ENCODE results near the gene NLRP3. TPM values are rescaled to one million over a fixed set of nuclear protein-coding genes. Genes with fewer than 3 reads are reported as not detected.

The NLRP3 gene
- total and polyA plus RNA-seq, 2 experiments from 2014 or later: 0.28 to 0.76 TPM

GRCh38 chr1:247456914-247457639 is 41.1 kb downstream of the NLRP3 start:
- Histone ChIP-seq H4K20me1 (ENCODE audit: insufficient read depth) (no peaks in the 10 kb centered on the region), H3K4me3 (no peak overlapping the region), H3K36me3 (ENCODE audit: low read depth) (no peaks in the 10 kb centered on the region), H3F3A (ENCODE audit: insufficient read depth) (no peaks in the 10 kb centered on the region), H3K4me1 (ENCODE audit: insufficient read depth) (no peaks in the 10 kb centered on the region), H3K4me2 (ENCODE audit: unreplicated experiment) (no peak overlapping the region), H3K9me2 (ENCODE audit: insufficient read depth) (no peaks in the 10 kb centered on the region), H3K27me3 (replicated peaks; ENCODE audit: insufficient read depth) (no peaks in the 10 kb centered on the region), H3K79me2 (ENCODE audit: insufficient read depth) (no peaks in the 10 kb centered on the region), H3K9ac (no peak overlapping the region), H3K9me3 (ENCODE audit: low read depth) (no peaks in the 10 kb centered on the region), H2AFZ (no peak overlapping the region), H3K27ac (no peak overlapping the region)
- no peak for DNase-seq
- in situ Hi-C loops (cut with MboI): no loop called here
- TF ChIP-seq EZH2phosphoT487 (IDR thresholded peaks at IDR 0.05; ENCODE audit: insufficient read depth, low read depth): no peak
- WGBS, 2 experiments (ENCODE audit: low coverage in 1 of 2, low lambda C conversion rate in 2 of 2, missing lambda C conversion rate in 2 of 2): 28 to 32% methylated on average over 16 of the region's 16 CpGs

GRCh38 chr1:247459507-247459906 is 43.5 kb downstream of the NLRP3 start:
- Histone ChIP-seq H3K4me2 (ENCODE audit: unreplicated experiment) (no peak overlapping the region), H3F3A (ENCODE audit: insufficient read depth) (no peaks in the 10 kb centered on the region), H3K4me1 (ENCODE audit: insufficient read depth) (no peaks in the 10 kb centered on the region), H3K36me3 (ENCODE audit: low read depth) (no peaks in the 10 kb centered on the region), H3K9me3 (ENCODE audit: low read depth) (no peaks in the 10 kb centered on the region), H3K4me3 (no peak overlapping the region), H4K20me1 (ENCODE audit: insufficient read depth) (no peaks in the 10 kb centered on the region), H3K9me2 (ENCODE audit: insufficient read depth) (no peaks in the 10 kb centered on the region), H3K27me3 (replicated peaks; ENCODE audit: insufficient read depth) (no peaks in the 10 kb centered on the region), H3K27ac (no peak overlapping the region), H3K79me2 (ENCODE audit: insufficient read depth) (no peaks in the 10 kb centered on the region), H2AFZ (no peak overlapping the region), H3K9ac (no peak overlapping the region)
- in situ Hi-C loops (cut with MboI): no loop called here
- no peak for DNase-seq
- WGBS, 2 experiments (ENCODE audit: low coverage in 1 of 2, low lambda C conversion rate in 2 of 2, missing lambda C conversion rate in 2 of 2): 37 to 38% methylated on average over 6 to 7 of the region's 7 CpGs
- TF ChIP-seq EZH2 (IDR thresholded peaks at IDR 0.05; ENCODE audit: insufficient read depth, poor library complexity, severe bottlenecking) (no peak), EZH2phosphoT487 (IDR thresholded peaks at IDR 0.05; ENCODE audit: insufficient read depth, low read depth) (no peak)

DNA sequence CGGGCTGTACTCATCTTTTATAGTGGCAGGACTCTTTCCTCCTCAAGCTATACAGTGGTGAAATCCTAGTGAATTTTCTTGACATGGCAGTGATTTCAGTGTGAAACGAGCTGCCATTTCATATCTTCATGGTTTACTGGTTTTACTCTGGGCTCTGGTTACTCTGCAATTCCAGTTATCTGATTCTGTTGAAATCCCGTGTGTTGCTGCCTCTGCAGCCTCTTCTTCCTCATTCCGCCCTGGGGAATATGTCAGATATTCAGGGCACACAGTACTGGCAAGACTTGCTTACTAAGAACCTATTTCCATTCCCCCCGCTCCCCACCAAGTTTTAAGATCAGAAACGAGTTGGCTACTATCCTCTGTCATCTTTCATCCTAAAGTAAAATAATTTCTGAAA is 49.8 kb downstream of the NLRP3 start:
- no peaks in the 10 kb centered on the region for H3K9me2 ChIP-seq (ENCODE audit: insufficient read depth)
- H3K79me2 ChIP-seq (ENCODE audit: insufficient read depth): no peaks in the 10 kb centered on the region
- TF ChIP-seq EZH2phosphoT487 (IDR thresholded peaks at IDR 0.05; ENCODE audit: insufficient read depth, low read depth) (no peak), EZH2 (IDR thresholded peaks at IDR 0.05; ENCODE audit: insufficient read depth, poor library complexity, severe bottlenecking) (no peak)
- no peak for DNase-seq
- H4K20me1 ChIP-seq (ENCODE audit: insufficient read depth): no peaks in the 10 kb centered on the region
- H3K4me3 ChIP-seq: no peak overlapping the region
- 31 to 35% methylated on average over 6 of the region's 6 CpGs for WGBS, 2 experiments (ENCODE audit: low coverage in 1 of 2, low lambda C conversion rate in 2 of 2, missing lambda C conversion rate in 2 of 2)
- no peak overlapping the region for H2AFZ ChIP-seq
- H3F3A ChIP-seq (ENCODE audit: insufficient read depth): no peaks in the 10 kb centered on the region
- H3K27me3 ChIP-seq (replicated peaks; ENCODE audit: insufficient read depth): no peaks in the 10 kb centered on the region
- no peaks in the 10 kb centered on the region for H3K4me1 ChIP-seq (ENCODE audit: insufficient read depth)
- no peaks in the 10 kb centered on the region for H3K36me3 ChIP-seq (ENCODE audit: low read depth)
- in situ Hi-C loops (cut with MboI): no loop called here
- no peak overlapping the region for H3K27ac ChIP-seq
- no peak overlapping the region for H3K4me2 ChIP-seq (ENCODE audit: unreplicated experiment)
- no peaks in the 10 kb centered on the region for H3K9me3 ChIP-seq (ENCODE audit: low read depth)
- no peak overlapping the region for H3K9ac ChIP-seq

DNA sequence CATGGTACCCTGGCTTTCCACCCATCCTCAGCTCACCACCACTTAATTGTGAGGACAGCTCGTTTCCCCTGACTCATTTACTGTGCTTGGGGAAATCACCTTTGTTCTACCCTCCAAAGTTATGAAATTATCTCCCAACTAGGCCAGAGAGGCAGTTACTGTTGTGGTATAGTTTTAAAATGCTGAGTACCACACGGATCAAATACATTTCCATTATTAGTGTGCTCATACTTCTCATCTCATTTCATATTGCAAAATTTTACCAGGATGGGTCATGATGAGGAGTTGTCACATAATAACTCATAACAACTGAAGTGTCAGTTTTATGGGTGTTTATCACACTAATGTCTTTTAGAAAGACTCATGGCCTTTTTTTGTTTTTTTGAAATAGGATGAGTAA is 51.2 kb downstream of the NLRP3 start:
- Histone ChIP-seq H3K4me3 (no peak overlapping the region), H2AFZ (no peak overlapping the region), H3K9me3 (ENCODE audit: low read depth) (no peaks in the 10 kb centered on the region), H3K4me2 (ENCODE audit: unreplicated experiment) (no peak overlapping the region), H3K4me1 (ENCODE audit: insufficient read depth) (no peaks in the 10 kb centered on the region), H3K27me3 (replicated peaks; ENCODE audit: insufficient read depth) (no peaks in the 10 kb centered on the region), H3K27ac (no peak overlapping the region), H3K9ac (no peak overlapping the region), H3K9me2 (ENCODE audit: insufficient read depth) (no peaks in the 10 kb centered on the region), H3K36me3 (ENCODE audit: low read depth) (no peaks in the 10 kb centered on the region), H4K20me1 (ENCODE audit: insufficient read depth) (no peaks in the 10 kb centered on the region), H3K79me2 (ENCODE audit: insufficient read depth) (no peaks in the 10 kb centered on the region), H3F3A (ENCODE audit: insufficient read depth) (no peaks in the 10 kb centered on the region)
- TF ChIP-seq EZH2 (IDR thresholded peaks at IDR 0.05; ENCODE audit: insufficient read depth, poor library complexity, severe bottlenecking) (no peak), EZH2phosphoT487 (IDR thresholded peaks at IDR 0.05; ENCODE audit: insufficient read depth, low read depth) (no peak)
- DNase-seq: no peak
- in situ Hi-C loops (cut with MboI): no loop called here
- 0 to 1% methylated on average over 2 of the region's 2 CpGs for WGBS, 2 experiments (ENCODE audit: low coverage in 1 of 2, low lambda C conversion rate in 2 of 2, missing lambda C conversion rate in 2 of 2)
